Left lung (tissue), 10 donors: ENCODE data around the gene FAM149B1. TPM values are rescaled to one million over a fixed set of nuclear protein-coding genes. Genes with fewer than 3 reads are reported as not detected.
"Not testable (repeated sequence)": the region's sequence is repeated elsewhere in the genome, so short reads cannot be mapped to it uniquely, and the experiment has no call there.

ENCODE experiments used
- ATAC-seq: fragments of 200-7000 bp; cut with Tn5 transposase; one replicate; pipeline ENCODE4 v1.9.1; 2020; ENCODE audit warnings: moderate library complexity
- DNase-seq, 4 donors: peaks; one replicate each; pipeline ENCODE4 v3.0.0-alpha.2; 2013 to 2020
- H3K27ac ChIP-seq, 2 donors: fragments of 200-600 bp; sonication (generic) in 1 of 2; one replicate each; pipeline versions ENCODE4 v1.5.0 to v1.8.0; 2020 to 2021
- H3K27me3 ChIP-seq, 2 donors: fragments of 200-600 bp; sonication (generic) in 1 of 2; one replicate each; pipeline versions ENCODE4 v1.5.0 to v1.8.0; 2020 to 2021
- H3K36me3 ChIP-seq, 2 donors: fragments of 200-600 bp; sonication (generic) in 1 of 2; one replicate each; pipeline versions ENCODE4 v1.5.0 to v1.8.0; 2020 to 2021
- H3K4me1 ChIP-seq, 2 donors: fragments of 200-600 bp; one replicate each; pipeline ENCODE4 v1.8.0; 2021
- H3K4me3 ChIP-seq, 2 donors: fragments of 200-600 bp; sonication (generic) in 1 of 2; one replicate each; pipeline versions ENCODE4 v1.5.0 to v1.8.0; 2020 to 2021; ENCODE audit warnings: mild to moderate bottlenecking in 1 of 2
- H3K9me3 ChIP-seq, 2 donors: fragments of 200-600 bp; sonication (generic) in 1 of 2; one replicate each; pipeline versions ENCODE4 v1.5.0 to v1.8.0; 2020 to 2021
- CTCF ChIP-seq, 2 donors: fragments of 200-600 bp; sonication (generic) in 1 of 2; IDR thresholded peaks; one replicate each; pipeline versions ENCODE4 v1.5.0 to v1.8.0; 2021; ENCODE audit warnings: antibody characterized with exemption in 2 of 2
- intact Hi-C, 2 donors: fragments of 100-400 bp; cut with DNase I; formaldehyde crosslinking; loops; one replicate each; pipeline versions ENCODE4 v1.11.2 to v1.14.2; 2022
- polyA plus RNA-seq, 6 donors: library from polyadenylated mRNA; unstranded; fragments of 120-200 nt; gene quantifications; one replicate each; pipeline ENCODE4 v1.2.1, GENCODE V29; 2013; ENCODE audit not compliant: insufficient read length in 6 of 6
- total RNA-seq, 2 donors: library from RNA; stranded (reverse); fragmentation: NEBNext Ultra II Directional; extraction: Animal tissue kit (Norgen Biotek cat#: 25700); gene quantifications; one replicate each; pipeline ENCODE4 v1.2.1, GENCODE V29; 2021
- donor health status: DM: no; HTN: yes; CAD: no.
- donor health status: DM: no; HTN: no; CAD: no.

FAM149B1 gene
- total and polyA plus RNA-seq, 8 donors, result 20.4 to 58.8 (median 49.8) TPM

- Histone ChIP-seq H3K36me3 (peaks cover 6 to 100% of the 10 kb centered on the region in 2 donors), H3K4me3 (no peak overlapping the region), H3K27ac (no peak overlapping the region), H3K9me3 (no peaks in the 10 kb centered on the region), H3K4me1 (no peaks in the 10 kb centered on the region), H3K27me3 (no peaks in the 10 kb centered on the region)
- ATAC-seq (no peak), DNase-seq (no peak)
- intact Hi-C loops, result no loop called here
- TF ChIP-seq CTCF (IDR thresholded peaks at IDR 0.05), result no peak
Observed at GRCh38 chr10:73141603-73142002, 26.3 kb upstream of the FAM149B1 start.

GRCh38 chr10:73150633-73151413 is 17.1 kb upstream of the FAM149B1 start:
- intact Hi-C loops, H3K9me3 ChIP-seq, H3K27ac ChIP-seq, ATAC-seq, DNase-seq, H3K27me3 ChIP-seq, H3K4me3 ChIP-seq, H3K4me1 ChIP-seq: not testable (repeated sequence)
- H3K36me3 ChIP-seq, result peaks cover 0 to 97% of the 10 kb centered on the region in 2 donors

GRCh38 chr10:73152009-73152408 is 15.9 kb upstream of the FAM149B1 start:
- DNase-seq, result no peak
- no peak overlapping the region for H3K27ac ChIP-seq
- no peaks in the 10 kb centered on the region for H3K27me3 ChIP-seq
- H3K36me3 ChIP-seq, result peaks cover 0 to 97% of the 10 kb centered on the region in 2 donors
- intact Hi-C loops, result no loop called here
- H3K4me1 ChIP-seq, result no peaks in the 10 kb centered on the region
- TF ChIP-seq CTCF (IDR thresholded peaks at IDR 0.05), result no peak
- no peaks in the 10 kb centered on the region for H3K9me3 ChIP-seq
- H3K4me3 ChIP-seq, result no peak overlapping the region
- no peak for ATAC-seq

- TF ChIP-seq CTCF (IDR thresholded peaks at IDR 0.05), result no peak
- Histone ChIP-seq H3K27me3 (no peaks in the 10 kb centered on the region), H3K36me3 (peaks cover 0 to 83% of the 10 kb centered on the region in 2 donors), H3K9me3 (no peaks in the 10 kb centered on the region), H3K4me3 (no peak overlapping the region), H3K27ac (no peak overlapping the region), H3K4me1 (no peaks in the 10 kb centered on the region)
- intact Hi-C loops, result no loop called here
- DNase-seq (no peak), ATAC-seq (no peak)
Observed at GRCh38 chr10:73156054-73156453, 11.9 kb upstream of the FAM149B1 start.

- DNase-seq, result peak in 3 of 4 donors; percentile 31 to 64 (median 34)
- intact Hi-C loops, result no loop called here
- peak; percentile 71 to 74 for TF ChIP-seq CTCF (IDR thresholded peaks at IDR 0.05)
- no peaks in the 10 kb centered on the region for H3K27me3 ChIP-seq
- H3K36me3 ChIP-seq, result peaks cover 0 to 79% of the 10 kb centered on the region in 2 donors
- peak; percentile 66 for ATAC-seq
- no peak overlapping the region for H3K4me3 ChIP-seq
- peaks cover 0 to 28% of the 10 kb centered on the region in 2 donors for H3K4me1 ChIP-seq
- no peaks in the 10 kb centered on the region for H3K9me3 ChIP-seq
- no peak overlapping the region for H3K27ac ChIP-seq
Observed at GRCh38 chr10:73159038-73159648, 8.8 kb upstream of the FAM149B1 start.
